ENCODE data around the gene SORL1-AS1.
A peak's percentile ranks its signal among the peaks of the same experiment; 100 is the strongest.

Gene SORL1-AS1

GRCh38 chr11:121467471-121467870, 14.7 kb upstream of the SORL1-AS1 start:
- DNase-seq (ENCODE audit: insufficient read length, low spot score) (no peak), FAIRE-seq (no peak)
- TF ChIP-seq POLR2AphosphoS5 (IDR thresholded peaks at IDR 0.05; ENCODE audit: low read depth, low read length) = no peak
- TF ChIP-seq POU2F2 (IDR thresholded peaks at IDR 0.05; ENCODE audit: low read depth, low read length) = no peak
- TF ChIP-seq SPI1 (IDR thresholded peaks at IDR 0.05; ENCODE audit: low read depth, low read length) = no peak
- TF ChIP-seq POLR2A (IDR thresholded peaks at IDR 0.05; ENCODE audit: low read depth, low read length) = no peak
- TF ChIP-seq PAX5 (IDR thresholded peaks at IDR 0.05; ENCODE audit: insufficient read depth, low read length, severe bottlenecking) = no peak
- no peak for TF ChIP-seq TAF1 (IDR thresholded peaks at IDR 0.05; ENCODE audit: low read depth, low read length)

- TF ChIP-seq PAX5 (IDR thresholded peaks at IDR 0.05; ENCODE audit: insufficient read depth, low read length, severe bottlenecking) = no peak
- TF ChIP-seq SPI1 (IDR thresholded peaks at IDR 0.05; ENCODE audit: low read depth, low read length) = no peak
- TF ChIP-seq POU2F2 (IDR thresholded peaks at IDR 0.05; ENCODE audit: low read depth, low read length) = no peak
- no peak for TF ChIP-seq TAF1 (IDR thresholded peaks at IDR 0.05; ENCODE audit: low read depth, low read length)
- DNase-seq (ENCODE audit: insufficient read length, low spot score) = no peak
- peak; percentile 92 for FAIRE-seq
Measured at GRCh38 chr11:121466063-121466794, 13.5 kb upstream of the SORL1-AS1 start.

GRCh38 chr11:121465709-121466062, 12.9 kb upstream of the SORL1-AS1 start:
- FAIRE-seq (no peak), DNase-seq (ENCODE audit: insufficient read length, low spot score) (no peak)
- no peak for TF ChIP-seq SPI1 (IDR thresholded peaks at IDR 0.05; ENCODE audit: low read depth, low read length)
- no peak for TF ChIP-seq TAF1 (IDR thresholded peaks at IDR 0.05; ENCODE audit: low read depth, low read length)
- no peak for TF ChIP-seq PAX5 (IDR thresholded peaks at IDR 0.05; ENCODE audit: insufficient read depth, low read length, severe bottlenecking)
- no peak for TF ChIP-seq POLR2AphosphoS5 (IDR thresholded peaks at IDR 0.05; ENCODE audit: low read depth, low read length)
- TF ChIP-seq POU2F2 (IDR thresholded peaks at IDR 0.05; ENCODE audit: low read depth, low read length) = no peak
- no peak for TF ChIP-seq POLR2A (IDR thresholded peaks at IDR 0.05; ENCODE audit: low read depth, low read length)

- DNase-seq (ENCODE audit: insufficient read length, low spot score) (no peak), FAIRE-seq (peak; percentile 98)
- peak; percentile 59 for TF ChIP-seq POLR2A (IDR thresholded peaks at IDR 0.05; ENCODE audit: low read depth, low read length)
- TF ChIP-seq POLR2AphosphoS5 (IDR thresholded peaks at IDR 0.05; ENCODE audit: low read depth, low read length) = peak; percentile 72; the same call in 1 of the 2 replicates
- TF ChIP-seq SPI1 (IDR thresholded peaks at IDR 0.05; ENCODE audit: low read depth, low read length) = peak; percentile 53
- TF ChIP-seq PAX5 (IDR thresholded peaks at IDR 0.05; ENCODE audit: insufficient read depth, low read length, severe bottlenecking) = no peak
- TF ChIP-seq POU2F2 (IDR thresholded peaks at IDR 0.05; ENCODE audit: low read depth, low read length) = peak; percentile 60; the same call in 1 of the 2 replicates
- TF ChIP-seq TAF1 (IDR thresholded peaks at IDR 0.05; ENCODE audit: low read depth, low read length) = peak; percentile 28; the same call in 1 of the 2 replicates
Measured at GRCh38 chr11:121464352-121464946, 11.7 kb upstream of the SORL1-AS1 start.

DNA sequence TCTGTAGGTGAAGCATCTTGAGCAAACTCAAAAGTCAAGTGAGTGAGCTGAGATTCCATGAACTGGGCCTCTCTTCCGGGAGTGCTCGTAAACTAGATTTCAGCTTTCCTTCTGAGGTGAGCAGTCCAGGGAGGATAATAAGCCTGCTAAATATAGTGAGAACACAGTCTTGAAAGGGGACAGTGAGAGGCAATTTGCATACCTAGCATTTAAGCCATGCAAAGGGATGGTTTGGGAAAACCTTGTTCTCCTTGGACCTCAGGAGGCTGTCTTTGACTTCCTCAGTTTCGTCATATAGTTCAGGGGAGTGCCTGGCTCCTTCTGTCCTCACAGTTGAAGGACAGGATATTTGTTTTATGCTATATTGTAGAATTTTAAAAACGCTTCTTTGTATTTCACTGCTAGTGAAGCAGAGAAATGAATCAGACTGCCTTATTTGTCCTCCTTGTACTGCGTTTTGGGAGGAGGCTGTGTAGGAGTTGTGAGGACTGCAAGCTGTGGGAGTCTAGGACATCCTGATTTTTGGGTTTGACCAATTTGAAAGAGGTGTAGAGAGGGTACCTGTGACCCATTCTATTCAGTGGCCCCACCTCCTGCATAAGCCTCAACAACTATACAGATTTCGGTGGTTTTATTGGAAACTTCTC, 11.0 kb upstream of the SORL1-AS1 start:
- DNase-seq (ENCODE audit: insufficient read length, low spot score) (no peak), FAIRE-seq (no peak)
- TF ChIP-seq PAX5 (IDR thresholded peaks at IDR 0.05; ENCODE audit: insufficient read depth, low read length, severe bottlenecking) (no peak), POU2F2 (IDR thresholded peaks at IDR 0.05; ENCODE audit: low read depth, low read length) (peak; percentile 82)

DNA sequence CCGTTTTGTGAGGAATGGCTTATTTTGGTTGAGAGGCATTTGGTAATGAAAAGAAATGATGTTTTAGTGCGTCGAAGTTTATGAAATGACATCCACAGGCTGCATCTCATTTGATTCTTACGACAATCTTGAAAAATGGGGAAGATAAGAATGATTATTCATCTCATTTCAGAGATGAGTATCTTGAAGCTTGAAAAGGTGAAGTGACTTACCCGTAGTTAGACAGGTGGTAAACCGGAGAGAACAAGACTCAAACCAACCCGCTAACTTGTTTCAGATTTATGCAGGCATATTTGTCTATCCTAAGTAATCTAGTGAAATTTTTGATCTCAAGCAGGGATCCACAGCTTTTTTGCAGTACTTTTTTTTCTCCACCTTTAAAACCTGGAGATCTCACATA, 9.1 kb upstream of the SORL1-AS1 start:
- TF ChIP-seq POLR2A (IDR thresholded peaks at IDR 0.05; ENCODE audit: low read depth, low read length) (no peak), SPI1 (IDR thresholded peaks at IDR 0.05; ENCODE audit: low read depth, low read length) (peak; percentile 11; the same call in 1 of the 2 replicates)
- FAIRE-seq (peak; percentile 45), DNase-seq (ENCODE audit: insufficient read length, low spot score) (no peak)

GRCh38 chr11:121460941-121461514, 8.3 kb upstream of the SORL1-AS1 start:
- FAIRE-seq (peak; percentile 58), DNase-seq (ENCODE audit: insufficient read length, low spot score) (no peak)
- TF ChIP-seq POLR2AphosphoS5 (IDR thresholded peaks at IDR 0.05; ENCODE audit: low read depth, low read length) = no peak
- TF ChIP-seq POU2F2 (IDR thresholded peaks at IDR 0.05; ENCODE audit: low read depth, low read length) = 0 out of 2 replicates have a peak, but pooled peaks have one; percentile 14
- TF ChIP-seq POLR2A (IDR thresholded peaks at IDR 0.05; ENCODE audit: low read depth, low read length) = no peak
- no peak for TF ChIP-seq TAF1 (IDR thresholded peaks at IDR 0.05; ENCODE audit: low read depth, low read length)
- TF ChIP-seq PAX5 (IDR thresholded peaks at IDR 0.05; ENCODE audit: insufficient read depth, low read length, severe bottlenecking) = no peak

DNA sequence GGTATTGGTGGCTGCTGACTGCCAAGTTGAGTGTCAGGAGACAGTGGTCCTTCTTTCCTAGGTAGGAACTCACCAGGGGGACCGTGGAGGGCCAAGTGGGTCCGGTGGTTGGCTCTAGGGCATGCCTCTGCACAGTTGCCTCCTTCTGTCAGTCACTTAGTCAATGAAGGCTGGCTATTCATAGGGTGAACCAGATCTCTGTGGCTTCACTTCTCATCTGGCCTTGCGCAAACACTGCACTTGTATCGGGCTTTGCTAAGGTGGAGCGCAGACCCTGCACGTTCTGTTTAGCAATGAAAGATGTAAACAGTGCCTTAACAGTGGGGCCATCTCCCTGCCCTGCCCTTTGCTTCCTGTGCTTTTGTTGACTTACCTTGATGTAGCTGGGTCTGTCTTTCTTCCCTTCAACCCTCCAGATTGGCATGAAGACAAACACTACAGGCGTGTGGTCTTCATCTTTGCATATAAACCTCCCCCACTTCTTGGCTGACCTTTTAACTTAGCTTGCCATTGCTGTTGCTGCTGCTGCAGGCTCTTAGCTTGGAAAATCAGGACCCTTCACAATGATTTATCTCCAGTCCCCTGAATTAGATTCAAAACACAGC, 6.7 kb upstream of the SORL1-AS1 start:
- TF ChIP-seq POLR2AphosphoS5 (IDR thresholded peaks at IDR 0.05; ENCODE audit: low read depth, low read length) (no peak), PAX5 (IDR thresholded peaks at IDR 0.05; ENCODE audit: insufficient read depth, low read length, severe bottlenecking) (no peak), TAF1 (IDR thresholded peaks at IDR 0.05; ENCODE audit: low read depth, low read length) (no peak)
- DNase-seq (ENCODE audit: insufficient read length, low spot score) (no peak), FAIRE-seq (peak; percentile 85)

DNA sequence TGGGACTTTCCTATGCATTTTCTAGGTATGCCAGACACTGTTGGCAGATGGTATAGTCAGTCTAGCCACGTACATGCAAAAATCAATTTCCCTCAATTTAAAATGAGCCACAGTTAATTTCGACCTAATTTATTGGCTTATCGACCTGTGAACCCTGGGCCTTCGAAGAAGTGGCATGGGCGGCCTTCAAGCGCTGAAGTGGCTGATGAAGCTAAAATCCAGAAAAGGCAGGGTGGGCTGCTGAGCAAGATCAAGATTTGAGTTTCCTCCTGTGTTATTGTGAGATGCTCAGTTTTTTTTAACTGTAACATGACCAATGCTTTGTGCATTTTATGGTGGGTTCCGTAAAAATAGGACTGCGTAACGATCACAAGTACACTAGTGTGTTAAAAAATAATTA, 5.8 kb upstream of the SORL1-AS1 start:
- FAIRE-seq = peak; percentile 23

More for the DNA sequence above, 5.8 kb upstream of the SORL1-AS1 start:
- no peak for DNase-seq (ENCODE audit: insufficient read length, low spot score)
- TF ChIP-seq TAF1 (IDR thresholded peaks at IDR 0.05; ENCODE audit: low read depth, low read length) (no peak), POLR2AphosphoS5 (IDR thresholded peaks at IDR 0.05; ENCODE audit: low read depth, low read length) (no peak), SPI1 (IDR thresholded peaks at IDR 0.05; ENCODE audit: low read depth, low read length) (no peak)

All from GM12891 (cell line).